GM19467 (cell line): ENCODE results near the gene GBP3.
"Not testable (repeated sequence)": the region's sequence is repeated elsewhere in the genome, so short reads cannot be mapped to it uniquely, and the experiment has no call there.

Experiments used
- ATAC-seq: cut with Tn5 transposase; IDR thresholded peaks from one replicate; pipeline ENCODE4 v1.9.1; 2021; ENCODE audit warnings: mild to moderate bottlenecking, moderate library complexity; ENCODE audit not compliant: unreplicated experiment

GBP3 gene

GRCh38 chr1:88979749-88980116 is 42.9 kb downstream of the GBP3 start:
- ATAC-seq, result no peak

- no peak for ATAC-seq
Measured at GRCh38 chr1:88979054-88979748, 43.5 kb downstream of the GBP3 start.

- ATAC-seq, result no peak
Measured at GRCh38 chr1:88976235-88976634, 46.4 kb downstream of the GBP3 start.

GRCh38 chr1:88974616-88975172 is 48.0 kb downstream of the GBP3 start:
- not testable (repeated sequence) for ATAC-seq

DNA sequence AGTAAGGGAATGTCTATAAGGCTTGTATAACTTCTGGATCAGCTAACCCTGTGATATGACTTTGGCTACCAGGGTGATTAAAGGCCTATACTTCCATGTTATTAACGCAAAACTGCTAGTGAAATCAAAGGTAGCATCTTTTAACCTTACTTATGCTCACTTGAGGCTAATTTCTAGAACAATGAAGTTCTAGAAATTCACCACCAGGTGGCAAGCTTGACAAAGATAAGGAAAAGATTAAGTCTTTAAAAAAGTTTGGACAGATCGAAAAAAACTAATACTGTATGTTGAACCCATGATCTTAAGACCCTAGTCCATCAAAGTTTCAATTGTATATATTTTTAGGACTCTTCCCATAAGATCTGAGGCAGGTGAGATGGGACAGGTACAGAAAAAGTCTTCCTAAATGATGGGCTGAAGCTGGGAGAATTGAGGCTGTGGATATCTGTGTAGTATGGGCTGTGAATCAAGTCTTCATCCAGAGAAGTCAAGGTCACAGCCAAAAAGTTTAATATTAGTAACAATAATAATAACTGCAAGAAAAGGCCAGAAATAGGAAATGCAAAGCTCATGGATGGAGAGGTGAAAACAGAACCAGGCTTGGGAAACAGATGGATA is 49.0 kb downstream of the GBP3 start:
- ATAC-seq, result no peak

DNA sequence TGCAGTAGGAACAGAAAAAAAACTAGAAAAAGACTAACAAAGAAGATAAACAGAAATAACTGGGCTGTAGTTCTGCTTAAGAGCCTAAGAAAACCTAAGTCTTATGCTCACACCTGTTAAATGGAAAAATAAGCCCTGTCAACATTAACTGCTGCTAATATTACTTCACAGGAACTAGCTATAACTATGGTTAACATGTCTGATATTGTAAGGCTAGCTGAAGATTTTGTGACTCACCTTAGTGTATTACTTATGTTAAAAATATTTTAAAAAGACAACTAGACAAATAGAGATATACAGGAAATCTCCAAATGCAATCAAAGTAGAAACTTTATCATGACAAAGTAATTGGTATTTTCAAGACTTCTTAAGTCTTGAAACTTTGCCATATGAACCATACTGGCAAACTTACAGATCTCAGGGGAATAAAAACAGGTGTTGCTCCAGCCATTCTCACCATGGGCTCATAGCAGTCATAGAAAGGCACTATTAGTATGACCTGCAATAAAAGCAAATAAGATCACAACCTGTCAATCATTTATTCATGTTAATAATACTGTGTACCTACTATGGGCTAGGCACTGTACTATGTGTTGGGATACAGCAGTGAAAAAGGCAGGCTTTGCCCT is 60.9 kb downstream of the GBP3 start:
- no peak for ATAC-seq

DNA sequence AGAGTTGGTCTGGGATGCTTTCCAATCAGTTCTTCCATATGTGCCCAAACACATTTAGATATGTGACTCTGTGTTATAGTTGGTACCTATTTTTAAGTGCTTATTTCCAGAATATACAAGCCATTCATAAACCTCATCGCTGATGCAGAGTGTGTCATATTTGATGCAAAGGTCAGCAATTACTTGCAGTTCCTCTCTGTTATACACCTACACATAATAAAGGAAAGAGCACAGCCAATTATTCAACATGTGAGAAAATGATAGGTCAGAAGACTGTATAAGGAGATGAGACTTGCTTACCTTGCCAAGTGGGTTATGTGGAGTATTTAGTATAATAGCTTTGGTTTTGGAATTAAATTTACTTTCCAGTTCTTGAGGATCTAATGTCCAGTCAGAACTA is 61.6 kb downstream of the GBP3 start:
- no peak for ATAC-seq
